ENCODE results near the gene CABP7.

- TF ChIP-seq POLR2AphosphoS5 (IDR thresholded peaks at IDR 0.05; ENCODE audit: low read depth, low read length) (no peak), ZNF274 (IDR thresholded peaks at IDR 0.05; ENCODE audit: low read depth, low read length) (no peak)
These were observed 48.4 kb downstream of the CABP7 start for GRCh38 chr22:29768052-29768693.
